OCI-LY3 (cell line): ENCODE measurements around the gene BAIAP2.

Experiments
- EZH2phosphoT487 ChIP-seq: fragments of 200-600 bp; shearing (Covaris generic); IDR thresholded peaks from 2 replicates; pipeline ENCODE4 v1.6.1; 2018; ENCODE audit warnings: antibody characterized with exemption, mixed run types, low read depth
- TF ChIP-seq, protein P1 (sequence below): fragments of 200-600, 300-600 bp; sonication (generic); IDR thresholded peaks from 2 replicates; pipeline ENCODE4 v1.5.1; 2014; ENCODE audit warnings: antibody characterized with exemption, low read length, low read depth

DNA sequence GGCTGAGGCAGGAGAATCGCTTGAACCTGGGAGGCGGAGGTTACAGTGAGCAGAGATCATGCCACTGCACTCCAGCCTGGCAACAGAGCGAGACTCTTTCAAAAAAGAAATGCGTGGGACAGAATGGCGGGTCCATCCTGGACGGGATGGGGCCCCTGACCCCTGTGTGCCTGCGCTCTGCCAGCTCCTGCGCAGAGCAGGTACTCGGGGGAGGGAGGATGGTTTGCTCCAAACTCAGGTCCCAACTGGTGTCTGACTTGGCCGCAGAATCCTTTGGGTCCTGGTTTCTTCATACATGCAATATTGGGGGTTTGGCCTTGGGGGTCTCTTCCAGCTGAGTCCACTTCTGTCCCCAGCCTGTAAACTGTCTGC is 33.0 kb upstream of the BAIAP2 start:
- TF ChIP-seq, protein P1, sequence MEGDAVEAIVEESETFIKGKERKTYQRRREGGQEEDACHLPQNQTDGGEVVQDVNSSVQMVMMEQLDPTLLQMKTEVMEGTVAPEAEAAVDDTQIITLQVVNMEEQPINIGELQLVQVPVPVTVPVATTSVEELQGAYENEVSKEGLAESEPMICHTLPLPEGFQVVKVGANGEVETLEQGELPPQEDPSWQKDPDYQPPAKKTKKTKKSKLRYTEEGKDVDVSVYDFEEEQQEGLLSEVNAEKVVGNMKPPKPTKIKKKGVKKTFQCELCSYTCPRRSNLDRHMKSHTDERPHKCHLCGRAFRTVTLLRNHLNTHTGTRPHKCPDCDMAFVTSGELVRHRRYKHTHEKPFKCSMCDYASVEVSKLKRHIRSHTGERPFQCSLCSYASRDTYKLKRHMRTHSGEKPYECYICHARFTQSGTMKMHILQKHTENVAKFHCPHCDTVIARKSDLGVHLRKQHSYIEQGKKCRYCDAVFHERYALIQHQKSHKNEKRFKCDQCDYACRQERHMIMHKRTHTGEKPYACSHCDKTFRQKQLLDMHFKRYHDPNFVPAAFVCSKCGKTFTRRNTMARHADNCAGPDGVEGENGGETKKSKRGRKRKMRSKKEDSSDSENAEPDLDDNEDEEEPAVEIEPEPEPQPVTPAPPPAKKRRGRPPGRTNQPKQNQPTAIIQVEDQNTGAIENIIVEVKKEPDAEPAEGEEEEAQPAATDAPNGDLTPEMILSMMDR = no peak
- TF ChIP-seq EZH2phosphoT487 = no peak
